ENCODE data around the gene YKT6.

- TF ChIP-seq ARNTL (CRISPR knock-in tag; IDR thresholded peaks at IDR 0.05; ENCODE audit: borderline replicate concordance, low read depth) = no peak
- no peak for TF ChIP-seq RARB (CRISPR knock-in tag; IDR thresholded peaks at IDR 0.05)
- TF ChIP-seq CSDC2 (CRISPR knock-in tag; IDR thresholded peaks at IDR 0.05) = no peak
- TF ChIP-seq ZNF8 (CRISPR knock-in tag; IDR thresholded peaks at IDR 0.05) = no peak
- TF ChIP-seq BACH2 (CRISPR knock-in tag; IDR thresholded peaks at IDR 0.05; ENCODE audit: borderline replicate concordance) = no peak
- TF ChIP-seq OSR1 (CRISPR knock-in tag; IDR thresholded peaks at IDR 0.05) = no peak
- no peak for TF ChIP-seq CREB5 (CRISPR knock-in tag; IDR thresholded peaks at IDR 0.05; ENCODE audit: low read depth)
- no peak for TF ChIP-seq ZFP3 (CRISPR knock-in tag; IDR thresholded peaks at IDR 0.05)
- TF ChIP-seq GLIS3 (CRISPR knock-in tag; IDR thresholded peaks at IDR 0.05) = no peak
- TF ChIP-seq POU6F1 (CRISPR knock-in tag; IDR thresholded peaks at IDR 0.05; ENCODE audit: borderline replicate concordance, low read depth) = no peak
- no peak for TF ChIP-seq PPARA (CRISPR knock-in tag; IDR thresholded peaks at IDR 0.05; ENCODE audit: borderline replicate concordance)
- TF ChIP-seq CSRNP3 (CRISPR knock-in tag; IDR thresholded peaks at IDR 0.05) = no peak
- TF ChIP-seq TOX (CRISPR knock-in tag; IDR thresholded peaks at IDR 0.05; ENCODE audit: borderline replicate concordance) = no peak
Observed at GRCh38 chr7:44263326-44264082, 62.7 kb downstream of the YKT6 start.

Data from SK-N-SH treated with all-trans-retinoic acid at 6 μM for 48 hours (cell line).